Smooth muscle cell (in vitro differentiated cells): Measurements from ENCODE around the gene SMIM32. TPM values are rescaled to one million over a fixed set of nuclear protein-coding genes. Genes with fewer than 3 reads are reported as not detected.

Experiments used
- DNase-seq: peaks from one replicate; lab custom pipeline; 2025; ENCODE audit not compliant: unreplicated experiment; lab: John Stamatoyannopoulos, UW
- H2AFZ ChIP-seq: fragments of 200-600 bp; sonication (generic); 2 replicates; pipeline ENCODE4 v1.6.0; 2016; ENCODE audit warnings: antibody characterized with exemption, low read depth, mild to moderate bottlenecking
- H3F3A ChIP-seq: fragments of 200-600 bp; sonication (generic); 2 replicates; pipeline ENCODE4 v1.6.0; 2017; ENCODE audit warnings: antibody characterized with exemption, low read depth
- H3K27ac ChIP-seq: fragments of 200-600 bp; sonication (generic); 2 replicates; pipeline ENCODE4 v1.5.1; 2016; ENCODE audit warnings: low read depth, mild to moderate bottlenecking
- H3K27me3 ChIP-seq: fragments of 200-600 bp; sonication (generic); 2 replicates; pipeline ENCODE4 v1.6.1; 2016; ENCODE audit warnings: low read depth, mild to moderate bottlenecking
- H3K36me3 ChIP-seq: fragments of 200-600 bp; sonication (generic); 2 replicates; pipeline ENCODE4 v1.5.1; 2016; ENCODE audit warnings: low read depth
- H3K4me1 ChIP-seq: fragments of 200-600 bp; sonication (generic); 2 replicates; pipeline ENCODE4 v1.5.1; 2016; ENCODE audit warnings: low read depth
- H3K4me2 ChIP-seq: fragments of 200-600 bp; sonication (generic); 2 replicates; pipeline ENCODE4 v1.6.0; 2016; ENCODE audit warnings: mild to moderate bottlenecking
- H3K4me3 ChIP-seq: fragments of 200-600 bp; sonication (generic); 2 replicates; pipeline ENCODE4 v1.5.1; 2016; ENCODE audit warnings: mild to moderate bottlenecking
- H3K79me2 ChIP-seq: fragments of 200-600 bp; sonication (generic); 2 replicates; pipeline ENCODE4 v1.6.0; 2016; ENCODE audit warnings: low read depth, mild to moderate bottlenecking
- H3K9ac ChIP-seq: fragments of 200-600 bp; sonication (generic); 2 replicates; pipeline ENCODE4 v1.6.0; 2016; ENCODE audit warnings: low read depth
- H3K9me3 ChIP-seq: fragments of 200-600 bp; sonication (generic); replicated peaks from 2 replicates; pipeline ENCODE4 v1.5.1; 2016; ENCODE audit warnings: low read depth
- H4K20me1 ChIP-seq: fragments of 200-600 bp; sonication (generic); 2 replicates; pipeline ENCODE4 v1.6.0; 2016; ENCODE audit warnings: low read depth
- CTCF ChIP-seq: fragments of 200-600 bp; sonication (generic); IDR thresholded peaks from 2 replicates; pipeline ENCODE4 v1.5.1; 2017; ENCODE audit warnings: borderline replicate concordance, mild to moderate bottlenecking, antibody characterized with exemption; ENCODE audit not compliant: insufficient read depth, poor library complexity, severe bottlenecking
- WGBS: methylation state at CpG from one replicate; pipeline ENCODE4 v1.1.7; 2016; ENCODE audit warnings: low lambda C conversion rate; 5-methylcytosine and 5-hydroxymethylcytosine counted together
- polyA plus RNA-seq: library from polyadenylated mRNA; unstranded; fragments of >200 nt; fragmentation: Nextera tagmentation; extraction: Ambion mirVana; gene quantifications from 2 replicates; pipeline ENCODE4 v1.2.1, GENCODE V29; 2016
- total RNA-seq: library from RNA; depleted of rRNA; stranded (reverse); fragments of >200 nt; gene quantifications from 2 replicates; pipeline ENCODE4 v1.2.3, GENCODE V29; 2014

The SMIM32 gene
- total and polyA plus RNA-seq, 2 experiments from 2014 or later, result 1.5 to 2.2 TPM

GRCh38 chr5:136228136-136228757 is 35.3 kb upstream of the SMIM32 start:
- Histone ChIP-seq H3K36me3 (no peaks in the 10 kb centered on the region), H3K4me3 (no peak overlapping the region), H4K20me1 (no peaks in the 10 kb centered on the region), H3K27me3 (peaks cover 13% of the 10 kb centered on the region), H3F3A (no peaks in the 10 kb centered on the region), H3K4me1 (peaks cover 3% of the 10 kb centered on the region), H3K4me2 (no peak overlapping the region), H3K27ac (no peak overlapping the region), H3K9me3 (no peaks in the 10 kb centered on the region), H3K9ac (no peak overlapping the region), H2AFZ (no peak overlapping the region), H3K79me2 (no peaks in the 10 kb centered on the region)
- TF ChIP-seq CTCF, result no peak
- DNase-seq, result no peak
- WGBS, result 51% methylated on average over 6 of the region's 7 CpGs

- Histone ChIP-seq H3K27ac (no peak overlapping the region), H3K36me3 (no peaks in the 10 kb centered on the region), H3F3A (no peaks in the 10 kb centered on the region), H3K4me1 (peaks cover 3% of the 10 kb centered on the region), H3K27me3 (peaks cover 13% of the 10 kb centered on the region), H2AFZ (no peak overlapping the region), H3K9ac (no peak overlapping the region), H3K9me3 (no peaks in the 10 kb centered on the region), H3K4me3 (no peak overlapping the region), H3K79me2 (no peaks in the 10 kb centered on the region), H3K4me2 (no peak overlapping the region), H4K20me1 (no peaks in the 10 kb centered on the region)
- no peak for TF ChIP-seq CTCF
- DNase-seq, result no peak
- WGBS, result 96% methylated on average over 2 of the region's 2 CpGs
Measured at GRCh38 chr5:136226401-136226800, 33.4 kb upstream of the SMIM32 start.

GRCh38 chr5:136225796-136226195 is 32.8 kb upstream of the SMIM32 start:
- H3K36me3 ChIP-seq, result no peaks in the 10 kb centered on the region
- H3K27ac ChIP-seq, result no peak overlapping the region
- H4K20me1 ChIP-seq, result no peaks in the 10 kb centered on the region

More at GRCh38 chr5:136225796-136226195, 32.8 kb upstream of the SMIM32 start:
- Histone ChIP-seq H3K9ac (no peak overlapping the region), H3F3A (no peaks in the 10 kb centered on the region), H3K4me2 (no peak overlapping the region), H3K27me3 (peaks cover 13% of the 10 kb centered on the region), H2AFZ (no peak overlapping the region), H3K4me3 (no peak overlapping the region), H3K9me3 (no peaks in the 10 kb centered on the region), H3K79me2 (no peaks in the 10 kb centered on the region), H3K4me1 (peaks cover 3% of the 10 kb centered on the region)
- TF ChIP-seq CTCF, result no peak
- DNase-seq, result no peak
- WGBS, result 62% methylated on average over 2 of the region's 2 CpGs
